ENCODE results near the gene HS6ST3. TPM values are rescaled to one million over a fixed set of nuclear protein-coding genes. Genes with fewer than 3 reads are reported as not detected.

Gene HS6ST3
- total RNA-seq, 1 donor = not detected

- no peak for DNase-seq (ENCODE audit: low read depth)
- H3K4me3 ChIP-seq (ENCODE audit: low read depth, low read length) = no peak overlapping the region
- TF ChIP-seq CTCF (IDR thresholded peaks at IDR 0.05; ENCODE audit: insufficient read depth, low read depth, low read length) = no peak
These were observed 542.8 kb downstream of the HS6ST3 start for GRCh38 chr13:96632536-96633320.

GRCh38 chr13:96636001-96636709, 546.2 kb downstream of the HS6ST3 start:
- no peak for TF ChIP-seq CTCF (IDR thresholded peaks at IDR 0.05; ENCODE audit: insufficient read depth, low read depth, low read length)
- no peak for DNase-seq (ENCODE audit: low read depth)
- no peak overlapping the region for H3K4me3 ChIP-seq (ENCODE audit: low read depth, low read length)

- H3K4me3 ChIP-seq (ENCODE audit: low read depth, low read length) = no peak overlapping the region
- DNase-seq (ENCODE audit: low read depth) = no peak
- no peak for TF ChIP-seq CTCF (IDR thresholded peaks at IDR 0.05; ENCODE audit: insufficient read depth, low read depth, low read length)
These were observed 547.1 kb downstream of the HS6ST3 start for GRCh38 chr13:96637039-96637438.

GRCh38 chr13:96646101-96646500, 556.2 kb downstream of the HS6ST3 start:
- H3K4me3 ChIP-seq (ENCODE audit: low read depth, low read length) = no peak overlapping the region
- no peak for TF ChIP-seq CTCF (IDR thresholded peaks at IDR 0.05; ENCODE audit: insufficient read depth, low read depth, low read length)
- no peak for DNase-seq (ENCODE audit: low read depth)

- no peak for TF ChIP-seq CTCF (IDR thresholded peaks at IDR 0.05; ENCODE audit: insufficient read depth, low read depth, low read length)
- H3K4me3 ChIP-seq (ENCODE audit: low read depth, low read length) = no peak overlapping the region
- no peak for DNase-seq (ENCODE audit: low read depth)
These were observed 556.8 kb downstream of the HS6ST3 start for GRCh38 chr13:96646515-96647211.

GRCh38 chr13:96650301-96650886, 560.5 kb downstream of the HS6ST3 start:
- no peak for TF ChIP-seq CTCF (IDR thresholded peaks at IDR 0.05; ENCODE audit: insufficient read depth, low read depth, low read length)
- no peak overlapping the region for H3K4me3 ChIP-seq (ENCODE audit: low read depth, low read length)
- DNase-seq (ENCODE audit: low read depth) = peak; percentile 48
